HG03432 (cell line): Measurements from ENCODE around the gene KRT27.
"Not testable (repeated sequence)": the region's sequence is repeated elsewhere in the genome, so short reads cannot be mapped to it uniquely, and the experiment has no call there.

Source experiments
- ATAC-seq: cut with Tn5 transposase; IDR thresholded peaks from one replicate; pipeline ENCODE4 v1.9.1; 2021; ENCODE audit warnings: mild to moderate bottlenecking, moderate library complexity; ENCODE audit not compliant: unreplicated experiment

Gene KRT27

GRCh38 chr17:40760105-40761016 lies 22.0 kb downstream of the KRT27 start:
- no peak for ATAC-seq

DNA sequence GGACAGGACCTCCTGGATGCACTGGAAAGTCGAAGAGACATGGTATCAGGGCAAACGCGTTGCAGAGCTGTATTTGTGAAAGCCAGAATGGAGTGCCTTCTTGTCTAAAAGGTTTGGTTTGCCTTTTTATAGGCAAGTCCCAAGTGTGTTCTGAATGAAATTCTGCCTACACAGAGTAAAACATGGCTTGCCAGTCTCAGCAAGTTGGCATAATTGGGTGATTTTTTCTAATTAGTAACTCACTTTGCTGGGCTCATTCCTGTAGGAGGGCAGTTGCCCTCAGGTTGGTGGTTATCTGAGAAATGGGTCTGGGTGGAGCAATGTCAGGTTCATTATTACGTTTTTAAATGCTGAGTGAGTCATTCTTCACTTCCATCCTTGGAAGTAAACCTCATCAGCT lies 27.1 kb downstream of the KRT27 start, which contains the start of gene KRT25:
KRT25 (minus strand) TSS at position 101 of the 400 bp plus-strand sequence; CDS start at position 41, 60 bp downstream.
- no peak for ATAC-seq

GRCh38 chr17:40753804-40754203 lies 28.5 kb downstream of the KRT27 start:
- no peak for ATAC-seq

DNA sequence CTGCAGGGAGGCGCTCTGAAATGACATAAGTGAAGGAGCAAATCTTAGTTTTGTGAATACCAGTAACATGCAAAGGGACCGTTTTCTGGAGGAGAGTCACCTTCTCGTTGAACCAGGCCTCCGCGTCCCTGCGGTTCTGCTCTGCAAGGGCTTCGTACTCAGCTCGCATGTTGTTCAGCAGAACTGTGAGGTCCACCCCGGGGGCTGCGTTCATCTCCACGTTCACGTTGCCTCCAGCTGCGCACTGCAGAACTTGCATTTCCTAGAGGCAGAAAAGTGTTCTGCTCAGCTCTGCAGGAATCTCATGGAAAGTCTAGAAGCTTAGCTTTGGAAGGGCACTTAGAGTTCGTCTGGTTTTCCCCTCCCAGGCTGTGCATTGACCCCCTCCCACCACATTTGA lies 31.3 kb downstream of the KRT27 start:
- no peak for ATAC-seq

DNA sequence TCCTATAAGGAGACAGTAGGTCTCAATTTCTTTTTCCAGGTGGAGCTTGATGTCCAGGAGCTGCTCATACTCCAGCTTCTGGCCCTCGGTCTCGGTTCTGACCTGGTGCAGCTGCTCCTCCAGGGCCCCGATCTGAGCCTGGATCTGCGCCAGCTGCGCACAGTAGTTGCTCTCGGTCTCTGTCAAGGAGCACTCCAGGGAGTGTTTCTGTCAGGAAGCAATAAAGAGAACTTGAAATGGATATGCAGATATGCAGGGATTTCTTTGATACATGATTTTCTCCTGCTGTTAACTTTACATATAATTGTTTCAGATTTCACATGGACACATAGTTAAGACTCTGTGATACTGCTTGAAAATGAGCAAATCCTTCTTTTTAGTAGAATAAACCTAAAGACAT lies 32.0 kb downstream of the KRT27 start:
- ATAC-seq = no peak

- ATAC-seq = not testable (repeated sequence)
Observed at GRCh38 chr17:40748666-40749065, 33.7 kb downstream of the KRT27 start.

DNA sequence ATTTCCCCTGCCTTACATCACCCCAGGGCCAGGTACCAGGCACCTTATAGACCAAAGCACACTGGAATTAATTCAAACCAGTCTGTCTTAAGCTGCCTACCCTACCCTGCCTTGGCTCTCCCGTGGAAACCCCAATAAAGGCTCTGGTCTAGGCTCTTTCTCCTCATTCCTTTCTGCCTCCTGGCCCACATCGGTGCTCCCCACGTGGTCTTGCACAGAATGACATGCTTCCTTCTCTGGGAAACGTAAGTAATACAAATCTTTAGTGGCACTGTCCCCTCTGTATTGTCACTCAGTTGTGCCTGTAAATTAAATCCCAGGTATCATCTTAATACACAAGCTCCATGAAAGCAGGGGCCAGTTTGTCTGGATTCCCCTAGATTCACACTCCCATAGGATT lies 43.8 kb downstream of the KRT27 start:
- no peak for ATAC-seq

DNA sequence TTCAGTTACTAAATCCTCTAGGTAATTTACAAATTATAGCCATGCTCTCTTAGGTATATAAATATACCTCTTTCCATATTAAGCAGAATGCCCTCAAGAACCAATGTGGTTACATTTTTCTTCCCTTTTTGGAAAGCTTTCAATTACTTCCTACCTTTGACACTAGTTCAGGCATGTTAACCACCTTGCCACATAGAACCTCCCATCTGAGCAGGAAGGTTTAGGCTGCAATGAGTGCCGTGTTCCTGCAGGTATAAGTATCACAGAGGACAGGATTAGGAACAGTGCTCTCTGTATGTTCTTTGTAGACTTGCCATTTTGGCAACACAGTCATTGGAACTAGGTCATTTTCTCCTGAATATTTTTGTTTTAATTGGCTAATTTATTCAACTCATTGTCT lies 47.3 kb downstream of the KRT27 start:
- no peak for ATAC-seq

DNA sequence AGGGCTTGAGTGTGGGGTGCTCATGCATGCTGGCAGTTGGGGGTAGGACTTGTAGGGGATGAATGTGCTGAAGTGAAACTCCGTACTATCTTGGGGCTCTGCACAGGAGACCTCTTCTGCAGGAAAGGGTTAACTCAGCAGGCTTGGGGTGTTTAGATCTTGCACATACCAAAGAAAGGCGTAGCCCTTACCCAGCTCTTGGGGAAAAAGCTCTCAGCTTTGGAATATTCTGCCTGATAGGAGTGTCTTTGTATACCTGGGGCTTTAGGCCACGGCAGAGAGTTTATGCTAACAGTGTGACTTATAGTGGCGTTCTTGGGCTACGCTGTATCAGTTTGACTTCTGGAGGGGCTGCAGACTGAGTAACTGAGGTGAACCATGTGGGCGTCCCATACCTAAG lies 48.3 kb downstream of the KRT27 start:
- no peak for ATAC-seq

DNA sequence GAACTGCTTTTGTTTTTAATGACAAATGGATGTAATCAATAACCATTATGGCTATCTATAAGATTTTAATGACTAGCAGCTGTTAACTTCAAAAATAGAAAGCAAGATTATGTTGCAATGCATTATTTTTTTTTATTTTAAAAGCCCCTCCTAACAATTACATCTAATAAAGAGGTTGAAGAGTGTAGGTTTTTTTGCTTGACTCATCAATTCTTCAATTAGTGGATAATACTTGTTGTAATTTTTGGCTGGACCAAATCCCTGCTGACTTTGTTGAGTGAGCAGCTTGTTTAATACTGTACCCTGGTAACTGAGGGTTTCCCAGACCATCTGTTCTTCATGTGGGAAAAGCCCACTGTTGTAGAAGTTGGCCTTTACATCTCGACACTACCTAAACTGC lies 51.4 kb downstream of the KRT27 start:
- no peak for ATAC-seq

- ATAC-seq = no peak
Observed at GRCh38 chr17:40727447-40728231, 54.7 kb downstream of the KRT27 start.

DNA sequence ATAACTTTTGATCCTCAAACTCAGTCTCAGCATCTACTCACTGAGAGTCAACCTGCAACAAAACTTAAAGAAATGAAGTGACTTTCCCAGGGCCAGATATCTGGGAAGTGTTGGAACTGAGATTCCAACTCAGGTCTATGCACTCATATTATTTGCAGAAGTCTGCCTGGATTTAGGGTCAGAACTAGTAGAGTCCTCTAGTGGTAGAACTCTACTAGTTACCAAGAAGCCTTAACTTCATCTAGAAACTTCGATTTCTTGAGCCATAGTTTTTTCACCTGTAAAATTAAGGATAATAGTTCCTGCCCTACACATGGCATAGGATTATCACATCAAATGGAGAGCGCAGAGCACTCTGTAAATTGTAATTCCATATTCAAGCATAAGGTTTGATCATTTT lies 55.4 kb downstream of the KRT27 start:
- no peak for ATAC-seq
